ENCODE measurements around the gene ANK3.

ANK3 gene

GRCh38 chr10:60200682-60201053 is 189.0 kb downstream of the ANK3 start:
- H3K27me3 ChIP-seq (replicated peaks; ENCODE audit: insufficient read depth, low read length), result no peaks in the 10 kb centered on the region
- no peak overlapping the region for H3K9ac ChIP-seq (ENCODE audit: low read length)
- no peaks in the 10 kb centered on the region for H3F3A ChIP-seq (ENCODE audit: insufficient read depth, low read length)
- no peaks in the 10 kb centered on the region for H3K9me3 ChIP-seq (replicated peaks; ENCODE audit: insufficient read depth, low read length)
- H3K36me3 ChIP-seq (replicated peaks; ENCODE audit: insufficient read depth, low read length), result no peaks in the 10 kb centered on the region
- no peaks in the 10 kb centered on the region for H3K4me1 ChIP-seq (ENCODE audit: low read length)
- no peak for DNase-seq
- H3K27ac ChIP-seq (ENCODE audit: low read length), result no peak overlapping the region
- no peaks in the 10 kb centered on the region for H4K20me1 ChIP-seq (ENCODE audit: insufficient read depth, low read length)
- no peak overlapping the region for H2AFZ ChIP-seq (ENCODE audit: low read length)
- TF ChIP-seq CTCF (IDR thresholded peaks at IDR 0.05; ENCODE audit: low read length) (no peak), EZH2phosphoT487 (IDR thresholded peaks at IDR 0.05; ENCODE audit: low read length) (no peak), EZH2 (optimal IDR thresholded peaks at IDR 0.05; ENCODE audit: low read depth, low read length) (no peak)
- no peaks in the 10 kb centered on the region for H3K79me2 ChIP-seq (ENCODE audit: low read length)
- no peaks in the 10 kb centered on the region for H3K9me2 ChIP-seq (replicated peaks; ENCODE audit: insufficient read depth, low read length)
- no peak overlapping the region for H3K4me2 ChIP-seq (ENCODE audit: low read depth, low read length)
- H3K4me3 ChIP-seq (ENCODE audit: low read length), result no peak overlapping the region

GRCh38 chr10:60200012-60200681 is 189.5 kb downstream of the ANK3 start:
- H3K4me2 ChIP-seq (ENCODE audit: low read depth, low read length), result no peak overlapping the region
- no peaks in the 10 kb centered on the region for H3K4me1 ChIP-seq (ENCODE audit: low read length)

GRCh38 chr10:60197206-60197605 is 192.5 kb downstream of the ANK3 start:
- Histone ChIP-seq H3K4me2 (ENCODE audit: low read depth, low read length) (no peak overlapping the region), H3K9ac (ENCODE audit: low read length) (no peak overlapping the region), H4K20me1 (ENCODE audit: insufficient read depth, low read length) (no peaks in the 10 kb centered on the region), H3K9me3 (replicated peaks; ENCODE audit: insufficient read depth, low read length) (no peaks in the 10 kb centered on the region), H3F3A (ENCODE audit: insufficient read depth, low read length) (no peaks in the 10 kb centered on the region), H3K4me1 (ENCODE audit: low read length) (no peaks in the 10 kb centered on the region), H3K9me2 (replicated peaks; ENCODE audit: insufficient read depth, low read length) (no peaks in the 10 kb centered on the region), H3K36me3 (replicated peaks; ENCODE audit: insufficient read depth, low read length) (no peaks in the 10 kb centered on the region), H3K27me3 (replicated peaks; ENCODE audit: insufficient read depth, low read length) (no peaks in the 10 kb centered on the region), H3K4me3 (ENCODE audit: low read length) (no peak overlapping the region), H2AFZ (ENCODE audit: low read length) (no peak overlapping the region), H3K79me2 (ENCODE audit: low read length) (no peaks in the 10 kb centered on the region), H3K27ac (ENCODE audit: low read length) (no peak overlapping the region)
- DNase-seq, result no peak
- TF ChIP-seq CTCF (IDR thresholded peaks at IDR 0.05; ENCODE audit: low read length), result no peak
- TF ChIP-seq EZH2phosphoT487 (IDR thresholded peaks at IDR 0.05; ENCODE audit: low read length), result no peak
- TF ChIP-seq EZH2 (optimal IDR thresholded peaks at IDR 0.05; ENCODE audit: low read depth, low read length), result no peak

More at GRCh38 chr10:60200012-60200681, 189.5 kb downstream of the ANK3 start:
- Histone ChIP-seq H3K9me2 (replicated peaks; ENCODE audit: insufficient read depth, low read length) (no peaks in the 10 kb centered on the region), H3K9me3 (replicated peaks; ENCODE audit: insufficient read depth, low read length) (no peaks in the 10 kb centered on the region), H3K79me2 (ENCODE audit: low read length) (no peaks in the 10 kb centered on the region), H2AFZ (ENCODE audit: low read length) (no peak overlapping the region), H3F3A (ENCODE audit: insufficient read depth, low read length) (no peaks in the 10 kb centered on the region), H4K20me1 (ENCODE audit: insufficient read depth, low read length) (no peaks in the 10 kb centered on the region), H3K9ac (ENCODE audit: low read length) (no peak overlapping the region), H3K27ac (ENCODE audit: low read length) (no peak overlapping the region), H3K36me3 (replicated peaks; ENCODE audit: insufficient read depth, low read length) (no peaks in the 10 kb centered on the region), H3K4me3 (ENCODE audit: low read length) (no peak overlapping the region), H3K27me3 (replicated peaks; ENCODE audit: insufficient read depth, low read length) (no peaks in the 10 kb centered on the region)
- no peak for TF ChIP-seq EZH2 (optimal IDR thresholded peaks at IDR 0.05; ENCODE audit: low read depth, low read length)
- TF ChIP-seq EZH2phosphoT487 (IDR thresholded peaks at IDR 0.05; ENCODE audit: low read length), result no peak
- TF ChIP-seq CTCF (IDR thresholded peaks at IDR 0.05; ENCODE audit: low read length), result no peak
- no peak for DNase-seq

Measured in MM.1S (cell line).